Gastrocnemius medialis (tissue), 4 donors: Measurements from ENCODE around the gene AFAP1L1. TPM values are rescaled to one million over a fixed set of nuclear protein-coding genes. Genes with fewer than 3 reads are reported as not detected.
A peak's percentile ranks its signal among the peaks of the same experiment; 100 is the strongest.
"Not testable (repeated sequence)": the region's sequence is repeated elsewhere in the genome, so short reads cannot be mapped to it uniquely, and the experiment has no call there.

ENCODE experiments used
- ATAC-seq, 2 donors: fragments of 150-250 bp; one replicate each; pipeline ENCODE4 v1.9.1; 2016
- DNase-seq, 2 donors: peaks; one replicate each; pipeline ENCODE4 v3.0.0-alpha.2; 2019
- H3K27ac ChIP-seq, 4 donors: fragments of 200-600 bp; sonication (generic); 1 replicate in 1 of 4; 2 replicates in 3 of 4; pipeline ENCODE4 v1.5.1; 2016 to 2018; ENCODE audit warnings: mild to moderate bottlenecking in 2 of 4, moderate library complexity in 1 of 4
- H3K27me3 ChIP-seq, 3 donors: fragments of 200-600 bp; sonication (generic) in 2 of 3; 1 replicate in 1 of 3; 2 replicates in 2 of 3; pipeline versions ENCODE4 v1.5.1 to v1.6.0; 2016 to 2019; ENCODE audit warnings: mild to moderate bottlenecking in 1 of 3, moderate library complexity in 1 of 3
- H3K36me3 ChIP-seq, 2 donors: fragments of 200-600 bp; sonication (generic) in 1 of 2; one replicate each; pipeline ENCODE4 v1.5.1; 2017 to 2018
- H3K4me1 ChIP-seq, 2 donors: fragments of 200-600 bp; sonication (generic) in 1 of 2; one replicate each; pipeline ENCODE4 v1.5.1; 2016 to 2017; ENCODE audit warnings: mild to moderate bottlenecking in 2 of 2
- H3K4me3 ChIP-seq, 4 donors: fragments of 200-600 bp; sonication (generic) in 3 of 4; 1 replicate in 1 of 4; 2 replicates in 3 of 4; pipeline ENCODE4 v1.5.1; 2016 to 2019; ENCODE audit warnings: mild to moderate bottlenecking in 2 of 4
- H3K9me3 ChIP-seq, 3 donors: fragments of 200-600 bp; sonication (generic) in 2 of 3; 1 replicate in 1 of 3; 2 replicates in 2 of 3; pipeline ENCODE4 v1.5.1; 2016 to 2019
- CTCF ChIP-seq, 5 experiments: fragments of 450-650 bp in 3 of 5; fragments of 200-600 bp in 2 of 5; sonication (generic) in 2 of 5; IDR thresholded peaks in 4 of 5; conservative IDR thresholded peaks in 1 of 5; 1 replicate in 4 of 5; 2 replicates in 1 of 5; pipeline ENCODE4 v1.5.1; 2016 to 2019; ENCODE audit warnings: antibody characterized with exemption in 5 of 5, mild to moderate bottlenecking in 3 of 5, moderate library complexity in 3 of 5
- POLR2A ChIP-seq, 2 donors: fragments of 450-650 bp; IDR thresholded peaks; one replicate each; pipeline ENCODE4 v1.6.1; 2017; ENCODE audit warnings: antibody characterized with exemption in 2 of 2, mild to moderate bottlenecking in 2 of 2, moderate library complexity in 2 of 2
- in situ Hi-C, 4 donors: fragments of 200-750 bp; cut with MboI; loops; one replicate each; pipeline versions ENCODE4 v1.15.0 to v1.8.0; 2017; ENCODE audit warnings: low sequenced_read_pairs in 4 of 4
- intact Hi-C: fragments of 100-400 bp; cut with DNase I; formaldehyde crosslinking; loops from one replicate; pipeline ENCODE4 v1.15.1; 2023; ENCODE audit warnings: low total_unique reads
- total RNA-seq, 4 donors: library from RNA; depleted of rRNA; stranded (reverse); fragments of >200 nt; gene quantifications; one replicate each; pipeline versions ENCODE4 v1.1.0 to v1.2.3, GENCODE V29; 2016

The AFAP1L1 gene
- total RNA-seq, 4 donors from 2014 or later, result 28.6 to 39.9 (median 32.9) TPM

GRCh38 chr5:149389552-149390495 lies 118.2 kb downstream of the AFAP1L1 start:
- Histone ChIP-seq H3K4me3 (no peak overlapping the region), H3K9me3 (no peaks in the 10 kb centered on the region), H3K27ac (peak overlapping the region in 3 of 4 donors; percentile 34 to 76 (median 75)), H3K4me1 (peaks cover 9 to 19% of the 10 kb centered on the region in 2 donors), H3K36me3 (no peaks in the 10 kb centered on the region), H3K27me3 (no peaks in the 10 kb centered on the region)
- no peak for DNase-seq
- TF ChIP-seq POLR2A (IDR thresholded peaks at IDR 0.05), result no peak
- no peak for TF ChIP-seq CTCF (IDR thresholded peaks at IDR 0.05 in 4 of 5, conservative IDR thresholded peaks at IDR 0.05 in 1 of 5)
- intact Hi-C loops, result no loop called here
- ATAC-seq, result no peak
- in situ Hi-C loops, result loop anchor here in 2 of 4 donors (5.0 kb wide), 2 partner anchors 37 to 172 kb away; no protein-coding TSS in a partner anchor

GRCh38 chr5:149391076-149391475 lies 119.4 kb downstream of the AFAP1L1 start:
- DNase-seq, in situ Hi-C loops, H3K27ac ChIP-seq, H3K9me3 ChIP-seq, H3K36me3 ChIP-seq, ATAC-seq, intact Hi-C loops, H3K4me3 ChIP-seq, H3K27me3 ChIP-seq: not testable (repeated sequence)
- peaks cover 9 to 19% of the 10 kb centered on the region in 2 donors for H3K4me1 ChIP-seq

Other genes starting within 250 kb of the AFAP1L1 start
- gene SH3TC2, start 208.8 kb upstream of the AFAP1L1 start, total RNA-seq, result under 1 TPM in 3 of 4 donors, not detected in 1; 0.10 to 0.41 (median 0.20) TPM
- 100 to 1,000 TPM in 1 of 4 donors, 10 to 100 TPM in 3; 37.5 to 155 (median 67.7) TPM for gene ABLIM3, start 130.4 kb upstream of the AFAP1L1 start, total RNA-seq
- 10 to 100 TPM in 2 of 4 donors, 1 to 10 TPM in 2; 7.8 to 13.3 (median 9.9) TPM for gene GRPEL2, start 73.6 kb downstream of the AFAP1L1 start, total RNA-seq
- 1 to 10 TPM in 3 of 4 donors, under 1 TPM in 1; 0.29 to 1.5 (median 1.2) TPM for gene PCYOX1L, start 86.2 kb downstream of the AFAP1L1 start, total RNA-seq
- gene IL17B, start 107.4 kb downstream of the AFAP1L1 start, total RNA-seq, result 1 to 10 TPM in 1 of 4 donors, not detected in 3; 1.2 TPM